Activated CD4-positive, CD25-positive, alpha-beta regulatory T cell (primary cell): ENCODE measurements around the gene CASP5.
"Not testable (repeated sequence)": the region's sequence is repeated elsewhere in the genome, so short reads cannot be mapped to it uniquely, and the experiment has no call there.

ENCODE experiments used
- DNase-seq, 4 experiments: peaks; one replicate each; lab custom pipeline; 2025; lab: John Stamatoyannopoulos, UW

CASP5 gene

DNA sequence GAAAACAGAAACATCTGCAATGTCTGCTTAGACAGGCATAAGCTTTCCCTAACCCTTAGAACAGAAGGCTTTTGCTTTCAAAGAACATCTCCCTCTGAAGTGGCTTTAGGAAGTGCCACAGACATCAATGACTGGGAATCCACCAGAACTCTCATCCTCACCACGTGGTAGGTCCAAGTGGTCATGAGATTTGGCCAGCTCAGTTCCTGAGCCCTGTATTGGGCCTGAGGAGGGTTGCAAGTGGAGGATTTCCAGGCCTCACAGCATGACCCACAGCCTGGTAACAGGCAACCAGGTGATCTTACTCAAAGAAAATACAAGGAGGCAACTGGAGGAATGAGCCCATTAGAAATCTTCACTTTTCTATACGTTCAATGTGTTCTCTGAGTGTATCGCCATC is 10.4 kb upstream of the CASP5 start:
- no peak for DNase-seq

GRCh38 chr11:105032495-105032894 is 9.5 kb upstream of the CASP5 start:
- DNase-seq, result no peak

DNA sequence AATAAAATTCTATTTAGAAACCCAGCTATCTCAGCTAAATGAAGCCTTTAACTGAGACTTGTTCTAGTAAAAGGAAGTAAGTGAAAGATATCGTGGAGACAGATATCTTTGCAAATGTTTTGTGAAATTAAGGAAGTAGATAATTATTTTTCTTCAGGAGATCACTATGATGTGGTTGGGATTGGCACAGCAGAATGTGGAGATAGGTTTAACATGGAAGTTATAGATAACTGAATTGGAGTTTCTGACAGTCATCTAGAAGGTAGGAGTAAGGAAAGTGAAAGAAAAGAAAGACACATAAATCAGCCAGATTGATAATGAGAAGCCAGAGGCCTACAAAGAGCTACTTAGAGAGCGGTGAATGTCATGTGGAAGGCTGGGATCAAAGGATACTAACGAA is 4.7 kb upstream of the CASP5 start:
- DNase-seq, result no peak

- DNase-seq, result no peak
Measured at GRCh38 chr11:105024394-105024793, 1.4 kb upstream of the CASP5 start.

- DNase-seq, result no peak
Measured at GRCh38 chr11:105022527-105022926, 441 bp downstream of the CASP5 start.

- DNase-seq, result no peak
Measured at GRCh38 chr11:105007463-105007862, 15.5 kb downstream of the CASP5 start.

DNA sequence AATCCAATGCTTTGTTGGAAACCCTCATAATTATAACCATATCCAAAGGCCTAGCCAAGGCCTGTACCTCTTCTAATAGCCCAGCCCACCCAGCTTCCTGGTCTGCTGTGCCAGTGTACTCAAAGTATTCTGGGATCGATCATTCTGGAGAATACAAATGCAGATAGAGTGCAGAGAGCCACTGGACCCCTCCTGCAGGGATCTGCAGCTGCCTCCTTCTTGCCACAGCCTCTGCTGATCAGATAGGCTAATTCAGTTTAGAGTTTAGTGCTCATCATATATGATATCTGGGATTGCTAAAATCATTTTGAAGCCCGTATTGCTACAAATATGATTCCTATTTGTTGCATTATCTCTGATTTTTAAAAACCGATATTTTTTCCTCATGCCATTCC is 17.5 kb downstream of the CASP5 start:
- DNase-seq, result no peak

GRCh38 chr11:105004021-105004420 is 18.9 kb downstream of the CASP5 start:
- no peak for DNase-seq

- DNase-seq, result no peak
Measured at GRCh38 chr11:105003151-105003550, 19.8 kb downstream of the CASP5 start.

- DNase-seq, result peak; percentile 6 to 20 (median 8)
Measured at GRCh38 chr11:105000797-105001196, 22.2 kb downstream of the CASP5 start.

DNA sequence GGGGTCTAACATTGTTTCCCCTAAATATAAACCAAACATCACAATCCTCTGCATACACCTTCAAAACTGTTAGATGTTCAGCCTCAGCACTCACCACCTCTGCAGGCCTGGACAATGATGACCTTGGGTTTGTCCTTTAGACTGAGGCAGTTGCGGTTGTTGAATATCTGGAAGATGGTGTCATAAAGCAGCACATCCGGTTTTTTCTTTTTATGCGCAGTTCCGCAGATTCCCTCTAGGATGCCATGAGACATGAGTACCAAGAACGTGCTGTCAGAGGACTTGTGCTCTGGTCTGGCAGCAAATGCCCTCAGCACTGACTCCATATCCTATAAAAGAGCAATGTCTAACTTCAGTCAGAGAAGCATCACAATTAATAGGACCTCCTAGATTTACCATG is 22.8 kb downstream of the CASP5 start:
- DNase-seq, result no peak

DNA sequence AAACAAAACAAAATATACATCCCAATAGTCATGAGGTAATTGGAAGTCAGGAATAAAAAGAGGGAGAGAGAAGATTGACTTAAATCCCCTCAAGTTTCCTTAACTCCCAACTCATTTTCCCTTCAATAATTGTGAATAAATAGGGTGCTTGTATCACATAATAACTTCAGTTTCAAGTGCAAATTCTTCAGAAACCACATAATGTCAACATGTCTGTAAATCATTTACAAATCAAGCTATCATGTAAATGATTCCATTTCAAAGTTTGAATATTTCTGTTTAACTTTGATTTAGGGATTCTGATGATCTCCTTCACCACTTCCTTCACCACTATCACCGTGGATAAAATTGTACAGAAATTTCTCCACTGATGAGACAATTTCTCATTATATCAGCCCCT is 23.2 kb downstream of the CASP5 start:
- no peak for DNase-seq

DNA sequence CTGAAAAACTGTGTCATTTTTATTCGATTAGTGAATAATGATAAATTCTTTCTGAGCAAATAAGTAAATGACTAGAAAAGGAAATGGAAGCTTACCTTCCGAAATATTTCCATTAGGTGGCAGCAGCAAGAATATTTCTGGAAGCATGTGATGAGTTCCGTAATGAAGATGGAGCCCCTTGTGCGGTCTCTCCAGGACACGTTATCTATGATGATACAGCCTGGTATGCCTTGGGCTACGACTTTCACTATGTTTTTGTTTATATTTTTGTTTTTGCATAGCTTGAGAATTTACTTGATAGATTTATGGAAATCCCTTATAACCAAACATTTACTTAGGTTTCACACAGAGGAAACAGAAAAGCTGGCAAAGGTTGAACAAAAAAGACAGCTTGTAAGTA is 25.7 kb downstream of the CASP5 start:
- DNase-seq, result no peak

GRCh38 chr11:104995001-104995408 is 28.0 kb downstream of the CASP5 start:
- DNase-seq, result no peak

- DNase-seq, result no peak
Measured at GRCh38 chr11:104992781-104993180, 30.2 kb downstream of the CASP5 start.

DNA sequence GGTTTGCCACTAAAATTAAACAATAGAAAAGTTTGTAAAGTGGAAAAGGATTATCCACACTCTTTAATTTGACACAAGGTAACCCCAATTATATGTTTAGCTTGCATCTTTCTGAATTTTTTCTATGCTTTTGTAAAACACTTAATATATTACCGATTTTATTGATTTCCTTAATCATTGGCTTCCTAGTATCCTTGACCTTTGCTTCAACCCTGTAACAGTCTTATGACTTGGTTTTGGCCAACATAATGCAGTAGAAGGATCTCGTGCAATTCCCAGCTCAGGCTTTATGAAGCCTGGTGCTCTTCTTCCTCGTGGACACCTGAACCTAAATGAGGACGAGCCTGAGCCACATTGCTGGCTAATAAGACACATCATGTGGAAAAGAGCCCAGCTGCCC is 31.0 kb downstream of the CASP5 start:
- DNase-seq, result no peak

- DNase-seq, result no peak
Measured at GRCh38 chr11:104984808-104985207, 38.2 kb downstream of the CASP5 start.

DNA sequence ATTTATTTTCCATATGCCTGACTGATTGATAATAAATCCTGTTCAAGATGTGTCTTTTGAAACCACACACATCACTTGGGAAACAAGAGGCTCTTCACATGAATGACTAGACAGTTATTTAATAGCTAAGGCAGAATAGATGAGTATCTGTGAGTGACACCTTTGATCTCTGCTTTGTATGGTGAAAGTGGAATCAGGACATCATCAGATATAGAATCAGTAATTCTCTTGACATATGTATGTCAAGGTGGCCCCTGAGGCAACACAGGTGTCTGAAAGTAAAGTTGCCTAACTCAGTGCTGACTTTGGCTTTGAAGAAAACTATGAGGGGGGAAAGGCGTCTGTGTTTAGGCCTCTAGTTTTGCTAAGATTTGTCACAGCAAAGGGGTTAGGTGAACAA is 43.1 kb downstream of the CASP5 start:
- no peak for DNase-seq

DNA sequence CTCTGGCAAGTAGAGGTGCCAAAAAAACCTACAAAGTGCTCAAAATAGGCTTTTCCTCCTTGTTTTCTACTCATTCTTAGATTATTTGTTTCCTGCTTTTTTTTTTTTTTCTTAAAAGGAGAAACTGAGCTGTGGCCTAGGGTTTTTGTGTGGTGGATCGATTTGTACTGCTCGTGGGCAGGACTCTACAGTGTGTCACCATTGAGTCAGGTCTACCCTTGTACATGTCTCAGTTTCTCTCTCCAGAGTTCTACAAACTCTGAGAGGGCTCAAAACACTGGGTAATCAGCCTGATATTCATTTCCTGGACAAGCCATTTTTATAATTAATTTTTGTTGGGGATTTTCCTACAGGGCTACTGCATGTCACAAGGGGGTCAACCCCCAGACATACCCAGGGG is 49.4 kb downstream of the CASP5 start:
- no peak for DNase-seq

DNA sequence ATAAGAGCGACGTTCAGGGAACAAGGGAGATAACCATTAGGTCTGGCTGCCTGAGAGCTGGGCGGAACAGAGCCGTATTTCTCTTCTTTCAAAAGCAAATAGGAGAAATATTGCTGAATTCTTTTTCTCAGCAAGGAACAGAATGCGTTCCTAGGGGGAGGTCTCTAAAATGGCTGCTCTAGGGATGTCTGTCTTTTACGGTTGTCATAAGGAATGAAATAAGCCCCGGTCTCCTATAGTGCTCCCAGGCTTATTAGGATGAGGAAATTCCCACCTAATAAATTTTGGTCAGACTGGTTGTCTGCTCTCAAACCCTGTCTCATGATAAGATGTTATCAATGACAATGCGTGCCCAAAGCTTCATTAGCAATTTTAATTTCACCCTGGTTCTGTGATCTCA is 50.0 kb downstream of the CASP5 start:
- not testable (repeated sequence) for DNase-seq

- DNase-seq, result no peak
Measured at GRCh38 chr11:104970756-104971155, 52.2 kb downstream of the CASP5 start.

- no peak for DNase-seq
Measured at GRCh38 chr11:104968856-104969776, 53.9 kb downstream of the CASP5 start.

- no peak for DNase-seq
Measured at GRCh38 chr11:104968355-104968855, 54.6 kb downstream of the CASP5 start, which contains the start of gene CASP4. Gene CASP4 (minus strand): TSS chr11:104968574. CDS start chr11:104968525, 49 bp downstream.
